Nephron progenitor cell (in vitro differentiated cells): ENCODE results near the gene RBMS2.

Experiments used
- DNase-seq: peaks from one replicate; pipeline ENCODE4 v3.0.0; 2021
- H3K27ac Mint-ChIP-seq: 2 replicates; pipeline ENCODE4 v1.8.0; 2021; ENCODE audit warnings: mild to moderate bottlenecking, moderate library complexity, mixed read lengths
- H3K27me3 Mint-ChIP-seq: 2 replicates; pipeline ENCODE4 v1.8.0; 2021; ENCODE audit warnings: mild to moderate bottlenecking, low read depth, mixed read lengths; ENCODE audit not compliant: poor library complexity
- H3K36me3 Mint-ChIP-seq: 2 replicates; pipeline ENCODE4 v1.8.0; 2021; ENCODE audit warnings: low read depth, mixed read lengths
- H3K4me1 Mint-ChIP-seq: 2 replicates; pipeline ENCODE4 v1.8.0; 2021; ENCODE audit warnings: mixed read lengths
- H3K4me3 Mint-ChIP-seq: 2 replicates; pipeline ENCODE4 v1.8.0; 2021; ENCODE audit warnings: mild to moderate bottlenecking, moderate library complexity, mixed read lengths
- H3K9me3 Mint-ChIP-seq: 2 replicates; pipeline ENCODE4 v1.8.0; 2021; ENCODE audit warnings: mild to moderate bottlenecking, moderate library complexity, mixed read lengths
- TF ChIP-seq, protein P1 (sequence below): fragments of 200-600 bp; sonication (generic); IDR thresholded peaks from 2 replicates; pipeline ENCODE4 v1.5.0; 2021; ENCODE audit warnings: antibody characterized with exemption

The RBMS2 gene

DNA sequence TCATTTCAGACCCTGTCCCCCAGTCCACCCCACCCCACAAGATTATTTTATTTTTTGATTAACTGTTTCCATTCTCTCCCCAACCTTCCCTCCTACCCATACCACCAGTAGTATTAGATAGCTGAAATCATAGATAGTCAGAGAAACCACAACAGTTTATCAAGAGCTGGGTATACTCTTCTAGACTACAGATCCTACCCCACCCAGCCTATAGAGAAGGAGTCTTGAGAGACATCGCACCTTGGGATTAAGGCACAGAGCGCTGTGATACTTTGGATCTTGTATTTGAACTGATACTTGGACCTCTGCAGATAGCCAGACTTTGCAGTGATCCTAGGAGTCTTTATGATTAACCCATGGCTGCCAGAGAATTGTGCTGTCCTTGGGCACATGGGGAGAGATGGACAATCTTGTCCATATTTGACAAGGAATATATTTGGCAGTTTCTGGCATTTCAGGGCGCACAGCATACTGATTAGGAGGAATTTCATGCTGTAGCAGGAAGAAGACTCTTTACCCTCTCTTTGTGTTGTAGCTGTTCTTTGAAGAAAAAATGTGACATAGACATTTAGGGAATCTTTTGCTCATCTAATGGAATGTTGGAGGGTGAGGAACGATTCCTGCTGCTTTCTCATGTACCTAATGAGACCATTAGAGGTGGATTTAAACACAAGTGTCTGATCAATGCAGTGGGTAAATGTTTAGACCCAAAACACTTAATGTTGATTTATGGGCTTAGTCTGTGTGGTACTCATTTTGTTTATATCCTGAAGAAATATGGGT is 982 bp downstream of the RBMS2 start:
- H3K9me3 Mint-ChIP-seq, result no peaks in the 10 kb centered on the region
- H3K4me1 Mint-ChIP-seq, result peaks cover 32% of the 10 kb centered on the region
- no peaks in the 10 kb centered on the region for H3K27me3 Mint-ChIP-seq
- peak overlapping the region; percentile 71 for H3K27ac Mint-ChIP-seq
- H3K36me3 Mint-ChIP-seq, result no peaks in the 10 kb centered on the region
- no peak for DNase-seq
- TF ChIP-seq, protein P1, sequence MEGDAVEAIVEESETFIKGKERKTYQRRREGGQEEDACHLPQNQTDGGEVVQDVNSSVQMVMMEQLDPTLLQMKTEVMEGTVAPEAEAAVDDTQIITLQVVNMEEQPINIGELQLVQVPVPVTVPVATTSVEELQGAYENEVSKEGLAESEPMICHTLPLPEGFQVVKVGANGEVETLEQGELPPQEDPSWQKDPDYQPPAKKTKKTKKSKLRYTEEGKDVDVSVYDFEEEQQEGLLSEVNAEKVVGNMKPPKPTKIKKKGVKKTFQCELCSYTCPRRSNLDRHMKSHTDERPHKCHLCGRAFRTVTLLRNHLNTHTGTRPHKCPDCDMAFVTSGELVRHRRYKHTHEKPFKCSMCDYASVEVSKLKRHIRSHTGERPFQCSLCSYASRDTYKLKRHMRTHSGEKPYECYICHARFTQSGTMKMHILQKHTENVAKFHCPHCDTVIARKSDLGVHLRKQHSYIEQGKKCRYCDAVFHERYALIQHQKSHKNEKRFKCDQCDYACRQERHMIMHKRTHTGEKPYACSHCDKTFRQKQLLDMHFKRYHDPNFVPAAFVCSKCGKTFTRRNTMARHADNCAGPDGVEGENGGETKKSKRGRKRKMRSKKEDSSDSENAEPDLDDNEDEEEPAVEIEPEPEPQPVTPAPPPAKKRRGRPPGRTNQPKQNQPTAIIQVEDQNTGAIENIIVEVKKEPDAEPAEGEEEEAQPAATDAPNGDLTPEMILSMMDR, result no peak
- H3K4me3 Mint-ChIP-seq, result peak overlapping the region; percentile 92

DNA sequence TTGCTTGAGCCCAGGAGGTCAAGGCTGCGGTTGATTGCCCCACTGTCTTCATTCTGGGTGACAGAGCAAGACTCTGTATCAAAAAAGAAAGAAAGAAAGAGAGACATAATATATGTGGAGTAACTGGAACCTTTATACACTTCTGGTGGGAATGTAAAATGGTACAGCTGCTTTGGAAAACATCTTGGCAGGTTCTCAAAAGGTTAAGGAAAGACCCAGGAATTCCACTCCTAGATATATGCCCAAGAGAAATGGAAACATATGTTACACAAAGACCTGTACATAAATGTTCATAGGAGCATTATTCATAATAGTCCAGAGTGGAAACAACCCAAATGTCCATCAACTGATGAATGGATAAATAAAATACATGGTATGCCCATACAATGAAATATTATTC is 7.2 kb downstream of the RBMS2 start:
- DNase-seq, result no peak
- peaks cover 13% of the 10 kb centered on the region for H3K4me1 Mint-ChIP-seq
- TF ChIP-seq, protein P1, result no peak
- no peaks in the 10 kb centered on the region for H3K9me3 Mint-ChIP-seq
- no peak overlapping the region for H3K27ac Mint-ChIP-seq
- no peak overlapping the region for H3K4me3 Mint-ChIP-seq
- H3K36me3 Mint-ChIP-seq, result no peaks in the 10 kb centered on the region
- H3K27me3 Mint-ChIP-seq, result no peaks in the 10 kb centered on the region

- H3K9me3 Mint-ChIP-seq, result no peaks in the 10 kb centered on the region
- no peaks in the 10 kb centered on the region for H3K36me3 Mint-ChIP-seq
- no peak for DNase-seq
- no peak overlapping the region for H3K27ac Mint-ChIP-seq
- H3K4me3 Mint-ChIP-seq, result no peak overlapping the region
- TF ChIP-seq, protein P1, result no peak
- no peaks in the 10 kb centered on the region for H3K27me3 Mint-ChIP-seq
- peaks cover 9% of the 10 kb centered on the region for H3K4me1 Mint-ChIP-seq
Measured at GRCh38 chr12:56529656-56530055, 8.0 kb downstream of the RBMS2 start.

DNA sequence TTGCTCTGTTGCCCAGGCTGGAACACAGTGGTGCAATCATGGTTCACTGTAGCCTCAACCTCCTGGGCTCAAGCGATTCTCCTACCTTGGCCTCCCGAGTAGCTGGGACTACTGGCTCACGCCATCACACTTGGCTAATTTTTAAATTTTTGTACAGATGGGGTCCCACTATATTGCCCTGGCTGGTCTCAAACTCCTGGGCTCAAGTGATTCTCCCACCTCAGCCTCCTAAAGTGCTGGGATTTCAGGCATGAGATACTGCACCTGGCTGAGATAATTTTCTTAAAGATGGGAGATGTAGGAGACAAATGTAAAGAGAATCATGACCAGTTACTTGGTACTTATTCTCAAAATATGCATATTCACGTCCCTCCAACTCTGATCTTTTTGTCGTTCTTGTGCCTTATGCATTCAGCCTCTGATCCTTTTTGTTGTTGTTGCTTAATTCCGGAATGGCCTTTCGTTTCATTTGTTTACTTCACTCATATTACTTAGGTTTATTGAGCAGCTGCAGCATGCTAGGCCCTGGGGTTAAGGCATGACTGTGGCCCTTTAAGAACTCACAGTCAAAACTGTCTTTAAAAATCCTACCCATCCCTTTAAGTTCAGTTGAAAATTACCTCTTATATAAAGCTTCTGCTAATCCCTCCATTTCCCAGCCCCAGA is 8.9 kb downstream of the RBMS2 start:
- no peak overlapping the region for H3K27ac Mint-ChIP-seq
- H3K36me3 Mint-ChIP-seq, result peaks cover 2% of the 10 kb centered on the region
- no peak for DNase-seq
- TF ChIP-seq, protein P1, result no peak
- peaks cover 1% of the 10 kb centered on the region for H3K9me3 Mint-ChIP-seq
- H3K27me3 Mint-ChIP-seq, result no peaks in the 10 kb centered on the region
- H3K4me3 Mint-ChIP-seq, result no peak overlapping the region
- H3K4me1 Mint-ChIP-seq, result peaks cover 9% of the 10 kb centered on the region

DNA sequence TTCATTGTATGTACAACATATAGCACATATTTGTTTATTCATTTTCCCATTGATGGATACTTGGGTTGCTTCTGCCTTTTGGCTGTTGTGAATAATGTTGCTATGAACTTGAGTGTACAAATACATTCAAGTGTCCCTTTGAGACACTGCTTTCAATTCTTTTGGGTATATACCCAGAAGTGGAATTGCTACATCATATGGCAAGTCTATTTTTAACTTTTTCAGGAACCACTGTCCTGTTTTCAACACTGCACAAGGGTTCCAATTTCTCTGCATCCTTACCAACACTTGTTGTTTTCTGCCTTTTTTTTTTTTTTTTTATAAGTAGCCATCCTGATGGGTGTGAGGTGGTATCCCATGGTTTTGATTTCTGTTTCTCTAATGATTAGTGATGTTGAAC is 15.9 kb downstream of the RBMS2 start:
- no peak for DNase-seq
- peaks cover 3% of the 10 kb centered on the region for H3K9me3 Mint-ChIP-seq
- no peaks in the 10 kb centered on the region for H3K27me3 Mint-ChIP-seq
- no peak overlapping the region for H3K27ac Mint-ChIP-seq
- H3K4me1 Mint-ChIP-seq, result peaks cover 5% of the 10 kb centered on the region
- H3K36me3 Mint-ChIP-seq, result peaks cover 5% of the 10 kb centered on the region
- TF ChIP-seq, protein P1, result no peak
- H3K4me3 Mint-ChIP-seq, result no peak overlapping the region
